ENCODE data around the gene JADE1. TPM values are rescaled to one million over a fixed set of nuclear protein-coding genes. Genes with fewer than 3 reads are reported as not detected.

JADE1 gene
- total and polyA plus RNA-seq, 9 of the 15 experiments (the other 6 are each of a cell fraction or from before 2014, with no cell fraction given) = 8.3 to 37.9 (median 24.4) TPM

GRCh38 chr4:128809477-128810330 is at the start of gene JADE1 (continued):
- TF ChIP-seq, protein P1, sequence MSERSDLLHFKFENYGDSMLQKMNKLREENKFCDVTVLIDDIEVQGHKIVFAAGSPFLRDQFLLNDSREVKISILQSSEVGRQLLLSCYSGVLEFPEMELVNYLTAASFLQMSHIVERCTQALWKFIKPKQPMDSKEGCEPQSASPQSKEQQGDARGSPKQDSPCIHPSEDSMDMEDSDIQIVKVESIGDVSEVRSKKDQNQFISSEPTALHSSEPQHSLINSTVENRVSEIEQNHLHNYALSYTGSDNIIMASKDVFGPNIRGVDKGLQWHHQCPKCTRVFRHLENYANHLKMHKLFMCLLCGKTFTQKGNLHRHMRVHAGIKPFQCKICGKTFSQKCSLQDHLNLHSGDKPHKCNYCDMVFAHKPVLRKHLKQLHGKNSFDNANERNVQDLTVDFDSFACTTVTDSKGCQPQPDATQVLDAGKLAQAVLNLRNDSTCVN (CRISPR knock-in tag; IDR thresholded peaks at IDR 0.05) = no peak
- TF ChIP-seq MCM5 (IDR thresholded peaks at IDR 0.05; ENCODE audit: low read depth) (no peak), RFX1 (IDR thresholded peaks at IDR 0.05) (no peak), RBFOX2 (IDR thresholded peaks at IDR 0.05; ENCODE audit: low read depth, low read length) (peak; percentile 93), ZNF830 (CRISPR knock-in tag; IDR thresholded peaks at IDR 0.05) (no peak), CTCFL (IDR thresholded peaks at IDR 0.05; ENCODE audit: borderline replicate concordance, insufficient read depth, low read depth, low read length, poor library complexity, severe bottlenecking) (peak; percentile 69), DACH1 (IDR thresholded peaks at IDR 0.05; ENCODE audit: partially characterized antibody) (no peak), E2F3 (CRISPR knock-in tag; IDR thresholded peaks at IDR 0.05) (no peak), KLF6 (CRISPR knock-in tag; IDR thresholded peaks at IDR 0.05; ENCODE audit: borderline replicate concordance) (no peak), DIDO1 (tag; IDR thresholded peaks at IDR 0.05; ENCODE audit: low read depth) (no peak), ZNF707 (CRISPR knock-in tag; conservative IDR thresholded peaks at IDR 0.05) (no peak)
- TF ChIP-seq, protein P2, sequence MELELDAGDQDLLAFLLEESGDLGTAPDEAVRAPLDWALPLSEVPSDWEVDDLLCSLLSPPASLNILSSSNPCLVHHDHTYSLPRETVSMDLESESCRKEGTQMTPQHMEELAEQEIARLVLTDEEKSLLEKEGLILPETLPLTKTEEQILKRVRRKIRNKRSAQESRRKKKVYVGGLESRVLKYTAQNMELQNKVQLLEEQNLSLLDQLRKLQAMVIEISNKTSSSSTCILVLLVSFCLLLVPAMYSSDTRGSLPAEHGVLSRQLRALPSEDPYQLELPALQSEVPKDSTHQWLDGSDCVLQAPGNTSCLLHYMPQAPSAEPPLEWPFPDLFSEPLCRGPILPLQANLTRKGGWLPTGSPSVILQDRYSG (tag; conservative IDR thresholded peaks at IDR 0.05; ENCODE audit: low read depth) = no peak
- TF ChIP-seq, protein P3, sequence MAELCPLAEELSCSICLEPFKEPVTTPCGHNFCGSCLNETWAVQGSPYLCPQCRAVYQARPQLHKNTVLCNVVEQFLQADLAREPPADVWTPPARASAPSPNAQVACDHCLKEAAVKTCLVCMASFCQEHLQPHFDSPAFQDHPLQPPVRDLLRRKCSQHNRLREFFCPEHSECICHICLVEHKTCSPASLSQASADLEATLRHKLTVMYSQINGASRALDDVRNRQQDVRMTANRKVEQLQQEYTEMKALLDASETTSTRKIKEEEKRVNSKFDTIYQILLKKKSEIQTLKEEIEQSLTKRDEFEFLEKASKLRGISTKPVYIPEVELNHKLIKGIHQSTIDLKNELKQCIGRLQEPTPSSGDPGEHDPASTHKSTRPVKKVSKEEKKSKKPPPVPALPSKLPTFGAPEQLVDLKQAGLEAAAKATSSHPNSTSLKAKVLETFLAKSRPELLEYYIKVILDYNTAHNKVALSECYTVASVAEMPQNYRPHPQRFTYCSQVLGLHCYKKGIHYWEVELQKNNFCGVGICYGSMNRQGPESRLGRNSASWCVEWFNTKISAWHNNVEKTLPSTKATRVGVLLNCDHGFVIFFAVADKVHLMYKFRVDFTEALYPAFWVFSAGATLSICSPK (IDR thresholded peaks at IDR 0.05; ENCODE audit: borderline replicate concordance) = no peak

Data from K562 (cell line).